ENCODE data around the gene TMEM233. TPM values are rescaled to one million over a fixed set of nuclear protein-coding genes. Genes with fewer than 3 reads are reported as not detected.
"Not testable (repeated sequence)": the region's sequence is repeated elsewhere in the genome, so short reads cannot be mapped to it uniquely, and the experiment has no call there.

The TMEM233 gene
- total RNA-seq, 2 donors from 2014 or later, result 0.08 to 0.52 TPM

GRCh38 chr12:119601877-119602733 lies 8.5 kb downstream of the TMEM233 start:
- DNase-seq (no peak), ATAC-seq (no peak)
- intact Hi-C loops (cut with DNase I, micrococcal nuclease), result no loop called here

GRCh38 chr12:119602734-119603094 lies 9.1 kb downstream of the TMEM233 start:
- no peak for ATAC-seq
- intact Hi-C loops (cut with DNase I, micrococcal nuclease), result no loop called here
- DNase-seq, result no peak

DNA sequence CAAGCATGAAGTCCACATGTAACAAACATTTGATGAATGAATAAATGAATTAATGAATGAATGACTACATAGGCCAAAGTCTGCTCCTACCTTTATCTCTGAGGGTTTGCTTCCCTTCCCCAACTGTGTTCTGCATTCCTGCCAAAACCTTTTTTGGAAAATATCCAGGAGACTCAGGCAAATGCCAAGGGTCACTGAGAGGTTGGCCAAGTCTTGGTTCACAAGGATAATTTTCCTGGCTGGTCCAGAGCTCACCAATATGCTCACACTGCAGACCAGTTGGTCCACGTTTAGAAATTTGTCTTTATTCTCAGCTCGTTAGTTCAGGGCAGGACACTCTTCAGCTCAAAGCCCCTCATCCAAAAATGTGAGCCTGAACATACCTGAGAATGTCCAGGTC lies 10.2 kb downstream of the TMEM233 start:
- no peak for ATAC-seq
- intact Hi-C loops (cut with DNase I, micrococcal nuclease), result no loop called here
- DNase-seq, result no peak

DNA sequence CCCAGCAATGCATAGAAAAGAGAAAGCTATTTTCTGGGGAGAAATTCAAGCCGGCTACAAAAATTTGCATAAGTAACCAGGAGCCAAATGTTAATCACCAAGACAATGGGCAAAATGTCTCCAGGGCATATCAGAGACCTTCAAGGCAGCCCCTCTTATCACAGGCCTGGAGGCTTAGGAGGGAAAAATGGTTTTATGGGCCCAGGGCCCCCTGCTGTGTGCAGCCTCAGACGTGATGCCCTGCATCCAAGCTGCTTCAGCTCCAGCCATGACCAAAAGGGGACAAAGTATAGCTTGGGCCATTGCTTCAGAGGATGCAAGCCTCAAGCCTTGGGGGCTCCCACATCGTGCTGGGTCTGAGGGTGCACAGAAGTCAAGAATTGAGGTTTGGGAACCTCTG lies 15.8 kb downstream of the TMEM233 start:
- ATAC-seq (no peak), DNase-seq (no peak)
- intact Hi-C loops (cut with DNase I, micrococcal nuclease), result no loop called here

- intact Hi-C loops (cut with DNase I, micrococcal nuclease), result no loop called here
- no peak for DNase-seq
- ATAC-seq, result no peak
These were observed 19.9 kb downstream of the TMEM233 start for GRCh38 chr12:119613319-119613936.

DNA sequence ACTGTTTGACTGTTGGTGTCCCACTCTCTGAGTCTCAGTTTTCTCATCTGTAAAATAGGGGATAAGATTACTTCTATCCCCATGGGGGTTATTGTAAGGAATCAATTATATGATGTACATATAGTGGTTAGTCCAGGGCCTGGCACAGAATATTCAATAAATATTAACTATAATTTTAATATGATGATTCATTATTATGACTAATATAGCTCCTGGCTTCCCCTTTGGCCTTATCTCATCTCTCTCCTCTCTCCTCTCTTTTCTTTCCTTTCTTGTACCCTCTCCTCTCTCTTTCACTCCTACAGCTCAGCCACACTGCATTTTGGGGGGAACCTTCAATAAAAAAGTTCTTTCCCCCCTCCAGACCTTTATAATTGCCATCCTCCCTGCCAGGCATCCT lies 21.1 kb downstream of the TMEM233 start:
- DNase-seq (no peak), ATAC-seq (no peak)
- intact Hi-C loops (cut with DNase I, micrococcal nuclease), result no loop called here

DNA sequence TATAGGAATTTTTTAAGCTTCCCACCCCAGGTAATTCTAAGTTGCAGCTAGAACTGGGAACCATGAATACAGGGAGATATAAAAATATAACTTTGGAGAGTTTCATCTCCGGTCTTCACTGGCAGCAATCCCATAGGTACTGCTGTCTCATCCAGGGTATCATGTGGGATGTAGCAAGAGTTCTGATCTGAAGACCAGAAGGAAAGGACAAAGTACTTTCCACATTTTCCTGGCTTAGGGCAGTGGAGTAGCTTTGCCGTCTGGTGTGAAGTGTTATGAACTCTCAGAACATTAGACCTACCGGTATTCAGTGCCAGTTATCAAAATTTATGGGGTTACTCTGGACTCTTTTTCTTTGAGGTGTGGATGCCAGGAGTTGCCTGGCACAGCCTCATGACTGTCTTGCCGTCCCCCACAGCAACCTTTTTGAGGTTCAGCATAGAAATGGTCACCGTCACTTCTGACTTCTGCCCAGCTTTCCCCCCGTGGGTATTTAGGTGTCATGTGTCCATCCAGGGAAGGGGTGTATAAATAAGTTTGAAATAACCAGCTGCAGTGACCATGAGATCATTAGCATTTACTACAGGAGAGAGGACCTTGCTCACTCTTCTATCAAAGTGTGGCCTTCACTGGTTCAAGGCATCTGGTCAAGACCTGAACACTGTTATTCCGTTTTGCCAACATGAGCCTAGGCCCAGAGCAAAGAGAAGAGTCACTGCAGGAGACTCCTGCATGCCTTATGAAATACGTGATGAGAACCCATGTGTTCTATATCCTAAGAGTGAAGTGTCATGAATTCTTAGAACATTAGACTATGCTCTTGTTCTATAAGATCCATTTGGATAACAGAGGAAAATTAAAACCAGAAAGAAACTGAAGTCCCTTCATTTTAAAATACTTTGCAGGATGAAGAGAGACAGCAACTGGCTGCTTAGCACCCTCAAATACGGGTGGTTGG lies 22.2 kb downstream of the TMEM233 start:
- no peak for ATAC-seq
- intact Hi-C loops (cut with DNase I, micrococcal nuclease), result no loop called here
- DNase-seq, result no peak

DNA sequence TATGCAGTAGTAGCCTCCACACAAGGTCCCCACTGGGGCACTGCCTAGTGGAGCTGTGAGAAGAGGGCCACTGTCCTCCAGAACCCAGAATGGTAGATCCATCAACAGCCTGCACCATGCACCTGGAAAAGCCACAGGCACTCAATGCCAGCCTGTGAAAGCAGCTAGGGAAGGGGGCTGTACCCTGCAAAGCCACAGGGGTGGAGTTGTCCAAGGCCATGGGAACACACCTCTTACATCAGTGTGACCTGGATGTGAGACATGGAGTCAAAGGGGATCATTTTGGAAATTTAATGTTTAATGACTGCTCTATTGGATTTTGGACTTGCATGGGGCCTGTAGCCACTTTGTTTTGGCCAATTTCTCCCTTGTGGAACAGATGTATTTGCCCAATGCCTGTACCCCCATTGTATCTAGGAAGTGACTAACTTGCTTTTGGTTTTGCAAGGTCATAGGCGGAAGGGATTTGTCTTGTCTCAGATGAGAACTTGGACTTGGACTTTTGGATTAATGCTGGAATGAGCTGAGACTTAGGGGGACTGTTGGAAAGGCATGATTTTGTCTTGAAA lies 24.8 kb downstream of the TMEM233 start:
- DNase-seq; ATAC-seq; intact Hi-C loops (cut with DNase I, micrococcal nuclease): not testable (repeated sequence)

GRCh38 chr12:119620490-119620889 lies 26.9 kb downstream of the TMEM233 start:
- intact Hi-C loops (cut with DNase I, micrococcal nuclease), result no loop called here
- no peak for ATAC-seq

DNA sequence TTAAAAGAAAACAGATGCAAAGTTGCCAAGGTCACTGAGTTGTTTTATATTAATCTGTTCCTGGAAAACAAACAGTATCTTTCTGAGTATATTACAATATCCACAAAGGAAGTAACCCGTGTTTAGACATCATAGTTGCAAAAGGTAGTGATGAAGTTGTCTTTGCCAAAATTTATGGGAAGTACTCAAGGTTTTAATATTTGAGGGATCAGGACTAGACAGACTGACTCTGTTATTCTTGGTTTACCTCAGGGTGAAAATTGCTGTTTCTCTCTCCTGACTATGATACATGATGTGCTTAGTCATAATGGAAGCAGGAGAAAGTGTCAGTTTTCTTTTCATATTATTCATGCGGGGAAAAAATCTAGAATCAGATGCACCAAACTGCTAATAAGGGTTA lies 28.3 kb downstream of the TMEM233 start:
- ATAC-seq (no peak), DNase-seq (no peak)
- intact Hi-C loops (cut with DNase I, micrococcal nuclease), result no loop called here

More at GRCh38 chr12:119620490-119620889, 26.9 kb downstream of the TMEM233 start:
- no peak for DNase-seq

DNA sequence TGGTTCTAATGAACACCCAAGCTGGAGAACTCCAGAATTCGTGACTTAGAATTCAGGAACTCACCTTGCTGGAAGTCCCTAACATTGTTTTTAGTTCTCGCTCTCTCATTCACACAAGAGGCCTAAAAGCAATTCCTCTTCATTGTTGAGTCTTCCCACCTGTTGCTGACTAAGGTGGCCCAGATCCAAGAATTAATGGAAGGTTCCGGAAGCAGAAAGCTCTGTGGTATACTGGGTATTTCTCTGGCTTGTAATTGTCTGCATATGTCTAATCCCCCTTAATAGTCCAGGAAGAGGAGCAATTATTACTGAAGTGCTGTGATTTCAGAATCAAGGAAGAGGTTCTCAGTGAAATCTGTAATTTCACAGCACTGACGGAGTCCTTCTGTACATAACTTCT lies 31.4 kb downstream of the TMEM233 start:
- ATAC-seq (no peak), DNase-seq (no peak)
- intact Hi-C loops (cut with DNase I, micrococcal nuclease), result no loop called here

DNA sequence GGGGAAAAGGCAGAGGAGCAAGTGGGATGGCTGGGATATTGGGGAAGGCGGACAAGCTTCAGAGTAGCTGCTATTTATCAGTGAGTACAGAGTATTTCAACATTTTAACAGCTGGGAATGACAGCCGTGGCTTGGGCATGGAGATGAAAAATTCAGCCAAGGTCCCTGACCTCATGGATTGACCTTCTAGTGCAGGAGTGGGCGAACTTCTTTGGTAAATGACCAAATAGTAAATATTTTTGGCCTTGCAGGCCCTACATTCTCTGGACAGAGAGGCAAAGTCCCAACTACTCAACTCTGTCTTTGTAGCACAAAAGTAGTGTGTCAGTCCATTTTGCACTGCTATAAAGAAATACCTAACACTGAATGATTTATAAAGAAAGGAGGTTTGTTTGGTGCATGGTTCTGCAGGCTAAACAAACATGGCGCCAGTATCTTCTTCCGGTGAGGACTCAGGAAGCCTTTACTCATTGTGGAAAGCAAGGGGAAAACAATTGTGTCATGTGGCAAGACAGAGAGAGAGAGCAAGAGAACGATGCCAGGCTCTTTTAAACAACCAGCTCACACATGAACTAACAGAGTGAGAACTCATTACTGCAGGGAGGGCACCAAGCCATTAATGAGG lies 33.6 kb downstream of the TMEM233 start:
- intact Hi-C loops (cut with DNase I, micrococcal nuclease), result no loop called here
- ATAC-seq (no peak), DNase-seq (no peak)

- no peak for ATAC-seq
- intact Hi-C loops (cut with DNase I, micrococcal nuclease), result no loop called here
- DNase-seq, result no peak
These were observed 34.1 kb downstream of the TMEM233 start for GRCh38 chr12:119627686-119628085.

- intact Hi-C loops (cut with DNase I, micrococcal nuclease), result no loop called here
- ATAC-seq, result no peak
These were observed 36.7 kb downstream of the TMEM233 start for GRCh38 chr12:119630223-119630780.

GRCh38 chr12:119630962-119631550 lies 37.5 kb downstream of the TMEM233 start:
- DNase-seq, result no peak
- intact Hi-C loops (cut with DNase I, micrococcal nuclease), result no loop called here
- ATAC-seq, result no peak

More at GRCh38 chr12:119630223-119630780, 36.7 kb downstream of the TMEM233 start:
- no peak for DNase-seq

GRCh38 chr12:119631930-119632678 lies 38.5 kb downstream of the TMEM233 start:
- intact Hi-C loops (cut with DNase I, micrococcal nuclease), result no loop called here
- ATAC-seq (no peak), DNase-seq (no peak)

GRCh38 chr12:119634743-119635142 lies 41.2 kb downstream of the TMEM233 start:
- ATAC-seq (no peak), DNase-seq (no peak)
- intact Hi-C loops (cut with DNase I, micrococcal nuclease), result no loop called here
